H9 (cell line): ENCODE measurements around the gene MYCN. TPM values are rescaled to one million over a fixed set of nuclear protein-coding genes. Genes with fewer than 3 reads are reported as not detected.

ENCODE experiments used
- DNase-seq: peaks from one replicate; pipeline ENCODE4 v3.0.0-alpha.2; 2017
- H2AFZ ChIP-seq: one replicate; pipeline ENCODE4 v1.6.1; 2013; ENCODE audit warnings: mild to moderate bottlenecking, low read length, control low read depth, moderate library complexity
- H2AK5ac ChIP-seq: 2 replicates; pipeline ENCODE4 v1.6.1; 2013; ENCODE audit warnings: low read length, control low read depth, mixed read lengths; ENCODE audit not compliant: insufficient read length
- H2BK120ac ChIP-seq: one replicate; pipeline ENCODE4 v1.6.1; 2013; ENCODE audit warnings: low read depth, mild to moderate bottlenecking, low read length, control low read depth, inconsistent platforms; ENCODE audit not compliant: poor library complexity, severe bottlenecking
- H2BK12ac ChIP-seq: 2 replicates; pipeline ENCODE4 v1.6.1; 2013; ENCODE audit warnings: low read length, control low read depth, mixed read lengths, low read depth; ENCODE audit not compliant: insufficient read length
- H2BK15ac ChIP-seq: 2 replicates; pipeline ENCODE4 v1.6.1; 2013; ENCODE audit warnings: low read depth, low read length, control low read depth
- H2BK20ac ChIP-seq: one replicate; pipeline ENCODE4 v1.6.1; 2013; ENCODE audit warnings: low read depth, mild to moderate bottlenecking, low read length, control low read depth, inconsistent platforms; ENCODE audit not compliant: poor library complexity, severe bottlenecking
- H2BK5ac ChIP-seq: 2 replicates; pipeline ENCODE4 v1.6.1; 2013; ENCODE audit warnings: low read length, control low read depth, mixed read lengths; ENCODE audit not compliant: insufficient read length
- H3K14ac ChIP-seq: 2 replicates; pipeline ENCODE4 v1.6.1; 2013; ENCODE audit warnings: low read length, control low read depth; ENCODE audit not compliant: insufficient read depth
- H3K18ac ChIP-seq: 2 replicates; pipeline ENCODE4 v1.6.1; 2013; ENCODE audit warnings: low read depth, mild to moderate bottlenecking, mixed read lengths, low read length, control low read depth; ENCODE audit not compliant: insufficient read length
- H3K23ac ChIP-seq: 2 replicates; pipeline ENCODE4 v1.6.1; 2013; ENCODE audit warnings: low read length, control low read depth, mixed read lengths, low read depth; ENCODE audit not compliant: insufficient read length
- H3K23me2 ChIP-seq: 2 replicates; pipeline ENCODE4 v1.6.1; 2013; ENCODE audit warnings: low read depth, mild to moderate bottlenecking, mixed read lengths, low read length, control low read depth; ENCODE audit not compliant: insufficient read length, poor library complexity, severe bottlenecking
- H3K27ac ChIP-seq: 2 replicates; pipeline ENCODE4 v1.5.1; 2013; ENCODE audit warnings: low read length, control low read depth, mixed read lengths, low read depth; ENCODE audit not compliant: insufficient read length
- H3K27me3 ChIP-seq: 2 replicates; pipeline ENCODE4 v1.6.1; 2013; ENCODE audit warnings: low read length, control low read depth, inconsistent platforms; ENCODE audit not compliant: insufficient read depth
- H3K4ac ChIP-seq: 2 replicates; pipeline ENCODE4 v1.6.1; 2013; ENCODE audit warnings: low read depth, mild to moderate bottlenecking, control low read depth, inconsistent platforms, low read length, moderate library complexity
- H3K4me1 ChIP-seq: 2 replicates; pipeline ENCODE4 v1.6.1; 2013; ENCODE audit warnings: low read length, control low read depth, inconsistent platforms; ENCODE audit not compliant: insufficient read depth
- H3K4me2 ChIP-seq: 2 replicates; pipeline ENCODE4 v1.6.1; 2013; ENCODE audit warnings: low read length, control low read depth, mixed read lengths; ENCODE audit not compliant: insufficient read length, insufficient read depth
- H3K56ac ChIP-seq: 2 replicates; pipeline ENCODE4 v1.6.1; 2013; ENCODE audit warnings: low read depth, mild to moderate bottlenecking, mixed read lengths, low read length, control low read depth; ENCODE audit not compliant: insufficient read length
- H3K79me1 ChIP-seq: 2 replicates; pipeline ENCODE4 v1.6.1; 2013; ENCODE audit warnings: low read depth, mild to moderate bottlenecking, moderate library complexity, low read length, control low read depth, inconsistent platforms; ENCODE audit not compliant: insufficient read depth, poor library complexity, severe bottlenecking
- H3K79me2 ChIP-seq: 2 replicates; pipeline ENCODE4 v1.6.1; 2013; ENCODE audit warnings: low read length, control low read depth, inconsistent platforms; ENCODE audit not compliant: insufficient read depth
- H3K9ac ChIP-seq: 2 replicates; pipeline ENCODE4 v1.6.1; 2013; ENCODE audit warnings: low read length, control low read depth, mixed read lengths; ENCODE audit not compliant: insufficient read length; ENCODE audit errors: extremely low read depth
- H3K9me3 ChIP-seq: one replicate; pipeline ENCODE4 v1.6.1; 2013; ENCODE audit warnings: low read depth, low read length, inconsistent platforms; ENCODE audit not compliant: control insufficient read depth
- H3T11ph ChIP-seq: one replicate; pipeline ENCODE4 v1.6.1; 2013; ENCODE audit warnings: mild to moderate bottlenecking, low read length, control low read depth, inconsistent platforms
- H4K20me1 ChIP-seq: one replicate; pipeline ENCODE4 v1.6.1; 2013; ENCODE audit not compliant: control insufficient read depth, insufficient read length, insufficient read depth
- H4K5ac ChIP-seq: 2 replicates; pipeline ENCODE4 v1.6.1; 2013; ENCODE audit warnings: low read depth, mild to moderate bottlenecking, mixed read lengths, low read length, control low read depth; ENCODE audit not compliant: insufficient read length
- H4K8ac ChIP-seq: replicated peaks from 2 replicates; pipeline ENCODE4 v1.6.1; 2013; ENCODE audit warnings: low read length, control low read depth, mixed read lengths, low read depth; ENCODE audit not compliant: insufficient read length
- H4K91ac ChIP-seq: 2 replicates; pipeline ENCODE4 v1.6.1; 2013; ENCODE audit warnings: low read depth, mild to moderate bottlenecking, moderate library complexity, mixed read lengths, low read length, control low read depth; ENCODE audit not compliant: insufficient read length
- H3K27ac Mint-ChIP-seq, 3 experiments: 2 replicates in 2 of 3; 3 replicates in 1 of 3; pipeline ENCODE4 v1.8.0; 2020 to 2021; ENCODE audit warnings: mixed read lengths in 3 of 3, mild to moderate bottlenecking in 1 of 3, moderate library complexity in 1 of 3
- H3K27me3 Mint-ChIP-seq: 2 replicates; pipeline ENCODE4 v1.8.0; 2021; ENCODE audit warnings: low read depth, mild to moderate bottlenecking, moderate library complexity, mixed read lengths
- H3K36me3 Mint-ChIP-seq, 3 experiments: 2 replicates in 2 of 3; 3 replicates in 1 of 3; pipeline ENCODE4 v1.8.0; 2020 to 2021; ENCODE audit warnings: low read depth in 3 of 3, mixed read lengths in 3 of 3; ENCODE audit not compliant: insufficient read depth in 1 of 3
- H3K4me1 Mint-ChIP-seq, 2 experiments: 2 replicates each; pipeline ENCODE4 v1.8.0; 2020; ENCODE audit warnings: mixed read lengths in 2 of 2
- H3K4me3 Mint-ChIP-seq, 2 experiments: 2 replicates in 1 of 2; 3 replicates in 1 of 2; pipeline ENCODE4 v1.8.0; 2020 to 2021; ENCODE audit warnings: mild to moderate bottlenecking in 2 of 2, mixed read lengths in 2 of 2, moderate library complexity in 1 of 2
- H3K9me3 Mint-ChIP-seq, 2 experiments: 2 replicates in 1 of 2; 3 replicates in 1 of 2; pipeline ENCODE4 v1.8.0; 2020; ENCODE audit warnings: mild to moderate bottlenecking in 2 of 2, mixed read lengths in 2 of 2, moderate library complexity in 1 of 2
- CTCF ChIP-seq: fragments of 200-600 bp; sonication (generic); conservative IDR thresholded peaks from 3 replicates; pipeline ENCODE4 v1.8.0; 2021; ENCODE audit warnings: antibody characterized with exemption, mild to moderate bottlenecking
- WGBS: extraction: QIAGEN DNeasy Blood & Tissue Kit; methylation state at CpG from one replicate; pipeline ENCODE4 v1.1.7; 2013; ENCODE audit warnings: missing lambda C conversion rate, low lambda C conversion rate, mixed read lengths; ENCODE audit not compliant: insufficient read length; ENCODE audit errors: extremely low coverage; 5-methylcytosine and 5-hydroxymethylcytosine counted together
- total RNA-seq: library from RNA; stranded (reverse); gene quantifications from 2 replicates; pipeline ENCODE4 v1.2.1, GENCODE V29; 2021

The MYCN gene
- total RNA-seq, 1 experiment from 2014 or later = 100.0 TPM

- no peak overlapping the region for H3K27ac Mint-ChIP-seq
- no peak overlapping the region for H4K91ac ChIP-seq
- H3K23ac ChIP-seq = no peak overlapping the region
- H3K36me3 Mint-ChIP-seq = no peaks in the 10 kb centered on the region; a peak in 2 of 7 replicates
- no peaks in the 10 kb centered on the region for H3K9me3 Mint-ChIP-seq
- no peaks in the 10 kb centered on the region for H4K20me1 ChIP-seq
- peaks cover 31 to 39% of the 10 kb centered on the region in 2 experiments for H3K4me1 Mint-ChIP-seq
- H3K27ac ChIP-seq = no peak overlapping the region
- H2BK20ac ChIP-seq = no peak overlapping the region
- H3K4me2 ChIP-seq = no peak overlapping the region
- no peak overlapping the region for H2BK5ac ChIP-seq
- no peaks in the 10 kb centered on the region for H3K79me2 ChIP-seq
- H3K9ac ChIP-seq = no peak overlapping the region
- H3K14ac ChIP-seq = no peak overlapping the region
- peaks cover 6% of the 10 kb centered on the region; the same call in 1 of the 2 replicates for H3K27me3 Mint-ChIP-seq
- H2BK15ac ChIP-seq = no peak overlapping the region
- TF ChIP-seq CTCF = no peak
- peaks cover 6% of the 10 kb centered on the region; the same call in 1 of the 2 replicates for H3K4me1 ChIP-seq
- H3K9me3 ChIP-seq = no peaks in the 10 kb centered on the region
- no peak overlapping the region for H3K4ac ChIP-seq
- no peak overlapping the region for H2BK120ac ChIP-seq
- WGBS = no CpG with 5 or more reads among the region's 6 CpGs
- H3T11ph ChIP-seq = no peak overlapping the region
- H3K79me1 ChIP-seq = no peaks in the 10 kb centered on the region
- H3K27me3 ChIP-seq = no peaks in the 10 kb centered on the region
- H2BK12ac ChIP-seq = no peak overlapping the region
- no peak overlapping the region for H2AFZ ChIP-seq
- no peak for DNase-seq
- H4K5ac ChIP-seq = no peak overlapping the region
- no peak overlapping the region for H3K18ac ChIP-seq
- H3K4me3 Mint-ChIP-seq = no peak overlapping the region
- H4K8ac ChIP-seq = no peak overlapping the region
- H3K23me2 ChIP-seq = no peaks in the 10 kb centered on the region
- H3K56ac ChIP-seq = no peak overlapping the region
- no peak overlapping the region for H2AK5ac ChIP-seq
Observed at GRCh38 chr2:15993232-15993610, 52.9 kb downstream of the MYCN start.
